NCI-H226 (cell line): ENCODE measurements around the gene SNCG.
"Not testable (repeated sequence)": the region's sequence is repeated elsewhere in the genome, so short reads cannot be mapped to it uniquely, and the experiment has no call there.

ENCODE experiments used
- DNase-seq: peaks from one replicate; pipeline ENCODE4 v3.0.0-alpha.2; 2015

The SNCG gene

DNA sequence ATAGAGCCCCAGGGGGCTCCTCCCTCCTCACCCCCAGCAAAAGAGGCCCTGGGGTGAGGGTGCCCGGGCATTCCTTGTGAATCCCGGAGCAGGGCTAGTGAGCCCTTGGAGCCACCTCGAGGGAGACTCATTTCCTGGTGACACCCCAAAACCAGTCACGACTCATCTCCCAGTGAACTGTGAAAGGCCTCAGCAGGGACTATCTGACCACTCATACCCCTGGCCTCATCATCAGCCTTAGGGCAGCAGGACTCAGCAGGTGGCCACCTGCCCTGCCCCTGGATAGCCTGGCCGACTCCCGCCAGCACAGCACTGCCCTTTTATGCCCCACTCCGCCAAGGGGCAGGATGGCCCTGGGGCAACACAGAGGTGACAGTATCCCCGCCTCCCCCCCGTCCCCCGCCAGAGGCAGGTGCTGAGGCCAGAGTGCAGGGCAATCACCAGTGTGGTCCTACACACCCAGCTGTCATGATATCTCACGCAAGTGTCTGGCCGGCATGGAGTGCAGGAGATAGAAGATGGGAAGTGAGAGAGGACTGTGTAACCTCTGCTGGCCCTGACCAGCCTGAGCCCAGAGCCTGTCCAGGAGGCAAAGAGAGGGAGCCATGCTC is 3.2 kb downstream of the SNCG start:
- DNase-seq, result peak; percentile 22

- DNase-seq, result no peak
Measured at GRCh38 chr10:86962136-86962980, 4.0 kb downstream of the SNCG start.

DNA sequence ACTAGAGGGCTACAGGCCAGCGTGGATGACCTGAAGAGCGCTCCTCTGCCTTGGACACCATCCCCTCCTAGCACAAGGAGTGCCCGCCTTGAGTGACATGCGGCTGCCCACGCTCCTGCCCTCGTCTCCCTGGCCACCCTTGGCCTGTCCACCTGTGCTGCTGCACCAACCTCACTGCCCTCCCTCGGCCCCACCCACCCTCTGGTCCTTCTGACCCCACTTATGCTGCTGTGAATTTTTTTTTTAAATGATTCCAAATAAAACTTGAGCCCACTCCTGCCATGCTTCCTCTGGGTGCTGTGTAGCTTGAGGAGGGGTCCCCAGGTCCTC is 4.5 kb downstream of the SNCG start:
- DNase-seq, result no peak

DNA sequence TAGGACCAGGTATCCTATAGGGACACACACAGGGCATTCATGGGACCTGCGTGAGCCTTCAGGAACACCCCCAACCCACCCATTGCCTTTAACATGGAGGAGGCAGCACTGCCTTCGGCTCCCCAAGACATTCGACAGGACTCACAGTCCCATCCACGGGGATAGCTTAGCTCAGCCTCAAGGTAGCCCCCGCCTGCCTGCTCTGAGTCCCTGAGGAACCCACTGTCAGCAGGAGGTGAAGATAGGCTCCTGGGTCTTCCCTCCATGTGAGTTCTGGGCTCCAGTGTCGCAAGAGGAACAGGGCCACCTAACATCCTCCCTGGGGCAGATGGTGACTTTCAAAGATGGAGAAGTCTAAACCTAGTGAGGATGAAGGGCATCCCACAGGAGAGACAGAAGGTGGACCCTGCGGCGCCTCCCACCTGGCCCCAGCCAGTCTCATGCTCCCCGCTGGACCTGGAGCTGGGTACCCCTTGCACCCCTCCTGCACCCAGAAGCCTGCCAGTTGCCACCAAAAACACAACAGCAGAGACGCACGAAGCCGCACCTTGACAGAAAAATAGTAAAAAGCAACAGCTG is 5.0 kb downstream of the SNCG start:
- no peak for DNase-seq

GRCh38 chr10:86964061-86964846 is 5.9 kb downstream of the SNCG start:
- no peak for DNase-seq

DNA sequence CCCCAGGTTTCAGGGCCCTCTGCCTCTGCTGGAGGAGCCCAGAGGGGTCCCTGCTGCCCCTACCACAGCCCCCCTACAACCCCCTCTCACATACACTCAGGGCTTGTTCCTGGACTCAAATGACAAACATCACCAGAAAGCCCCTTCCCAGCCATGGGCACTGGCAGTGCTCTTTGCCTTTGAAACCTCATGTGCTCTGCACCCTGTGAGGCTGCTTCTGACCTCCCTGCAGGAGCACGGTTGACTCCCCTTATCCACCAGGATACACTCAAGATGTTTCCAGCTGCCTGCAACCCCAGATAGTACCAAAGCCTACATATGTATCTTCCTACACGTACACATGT is 6.4 kb downstream of the SNCG start:
- DNase-seq, result no peak

GRCh38 chr10:86965986-86966654 is 7.7 kb downstream of the SNCG start:
- no peak for DNase-seq

DNA sequence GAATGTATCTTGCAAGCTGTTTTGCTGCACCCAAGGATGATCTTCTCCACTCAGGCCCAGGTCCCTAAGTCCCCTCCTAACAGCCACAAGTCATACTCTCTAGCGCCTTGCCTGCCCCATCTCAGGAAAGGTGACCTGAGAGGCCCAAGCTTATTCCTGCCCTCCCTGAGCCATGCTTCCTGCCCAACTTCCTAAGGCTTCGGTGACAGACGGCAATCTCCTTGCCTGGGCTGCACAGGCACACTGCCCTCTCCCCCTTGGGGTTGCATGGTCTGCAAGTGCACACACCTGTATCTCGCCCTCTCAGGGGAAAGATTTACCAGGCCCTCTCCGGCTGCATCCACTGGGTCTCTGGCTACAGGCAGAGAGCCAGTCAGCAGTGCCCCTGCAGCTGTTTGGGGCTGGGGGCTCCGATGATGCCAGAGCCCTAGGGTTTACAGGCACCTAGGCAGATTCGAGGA is 9.1 kb downstream of the SNCG start:
- no peak for DNase-seq

- DNase-seq, result no peak
Measured at GRCh38 chr10:86968271-86968993, 10.0 kb downstream of the SNCG start, which contains the start of gene ADIRF. Gene ADIRF (plus strand): TSS chr10:86968482. CDS start chr10:86968545, 63 bp downstream.

- no peak for DNase-seq
Measured at GRCh38 chr10:86968994-86969355, 10.6 kb downstream of the SNCG start.

- no peak for DNase-seq
Measured at GRCh38 chr10:86969421-86970041, 11.1 kb downstream of the SNCG start.

DNA sequence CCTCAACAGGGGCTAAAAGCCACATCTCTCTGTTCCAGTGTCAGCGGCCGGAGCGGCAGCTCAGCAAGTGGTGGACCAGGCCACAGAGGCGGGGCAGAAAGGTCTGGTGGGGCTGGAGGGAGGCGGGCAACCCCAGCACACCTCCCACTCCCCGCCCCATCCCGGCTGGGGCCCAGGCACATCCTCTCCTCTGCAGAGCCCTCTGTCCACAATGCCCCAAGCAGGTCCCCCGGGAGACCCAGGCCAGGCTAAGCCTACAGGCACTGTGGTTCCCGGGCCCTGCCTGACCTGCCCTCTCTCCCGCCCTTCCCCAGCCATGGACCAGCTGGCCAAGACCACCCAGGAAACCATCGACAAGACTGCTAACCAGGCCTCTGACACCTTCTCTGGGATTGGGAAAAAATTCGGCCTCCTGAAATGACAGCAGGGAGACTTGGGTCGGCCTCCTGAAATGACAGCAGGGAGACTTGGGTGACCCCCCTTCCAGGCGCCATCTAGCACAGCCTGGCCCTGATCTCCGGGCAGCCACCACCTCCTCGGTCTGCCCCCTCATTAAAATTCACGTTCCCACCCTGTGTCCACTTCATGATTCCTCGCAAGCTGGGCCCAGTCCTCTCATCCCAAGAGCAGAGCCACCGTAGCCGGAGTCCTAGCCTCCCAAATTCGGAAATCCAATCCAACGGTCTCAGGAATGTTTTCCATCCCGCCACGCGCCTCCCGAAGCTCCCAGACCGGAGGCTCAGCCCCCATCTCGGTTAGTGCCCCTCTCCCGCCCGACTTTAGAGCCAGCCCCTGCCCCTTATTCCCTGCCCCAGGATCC is 12.0 kb downstream of the SNCG start:
- no peak for DNase-seq

DNA sequence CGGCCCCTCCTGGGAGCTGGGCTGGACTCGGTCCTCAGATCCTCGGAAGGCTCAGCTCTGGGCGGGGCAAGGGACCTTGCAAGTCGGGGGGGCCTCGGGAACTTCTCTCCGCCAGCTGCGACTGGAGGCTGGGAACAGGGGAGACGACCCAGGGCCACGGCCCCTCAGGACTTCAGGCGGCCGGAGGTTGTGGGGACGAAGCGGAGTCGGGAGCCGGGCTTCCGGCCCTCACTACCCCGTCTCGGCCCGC is 12.5 kb downstream of the SNCG start:
- DNase-seq, result no peak

DNA sequence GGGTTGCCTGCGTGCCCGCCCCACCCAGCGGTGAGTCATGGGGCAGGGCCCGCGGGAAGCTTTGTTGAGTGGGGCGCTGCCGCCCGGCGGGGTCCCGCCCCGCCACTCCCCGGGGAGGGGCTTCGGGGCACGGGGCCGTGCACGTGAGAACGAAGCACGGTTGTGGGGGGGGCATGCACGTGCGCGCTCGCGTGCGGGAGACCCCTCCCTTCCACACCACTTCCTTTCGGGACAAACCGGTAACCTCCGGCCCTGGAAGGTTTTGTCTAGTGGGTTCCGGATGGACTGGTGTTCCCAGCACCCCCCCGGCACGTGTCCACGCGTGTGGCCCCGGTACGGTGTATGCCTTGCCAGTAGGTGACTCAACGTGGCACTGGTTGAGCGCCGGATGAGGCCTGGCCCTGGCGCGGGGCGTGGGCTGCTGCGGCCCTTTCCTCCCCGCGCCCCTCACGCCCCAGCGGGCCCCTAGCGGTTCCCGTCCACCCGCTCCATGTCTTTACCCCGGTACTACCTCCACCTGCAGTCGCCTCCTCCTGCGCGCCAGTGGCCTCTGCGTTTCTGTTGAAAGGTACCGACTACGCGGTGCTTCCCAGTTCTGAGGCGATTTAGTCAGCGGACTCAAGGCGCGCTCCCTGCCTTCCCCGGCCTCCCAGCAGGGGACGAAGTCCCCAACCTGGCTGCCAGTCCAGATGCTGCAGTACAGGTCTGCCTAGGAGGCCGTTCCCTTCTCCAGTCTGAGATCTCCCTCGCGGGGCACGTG is 13.0 kb downstream of the SNCG start:
- DNase-seq, result peak; percentile 88

GRCh38 chr10:86972613-86973380 is 14.4 kb downstream of the SNCG start:
- no peak for DNase-seq

DNA sequence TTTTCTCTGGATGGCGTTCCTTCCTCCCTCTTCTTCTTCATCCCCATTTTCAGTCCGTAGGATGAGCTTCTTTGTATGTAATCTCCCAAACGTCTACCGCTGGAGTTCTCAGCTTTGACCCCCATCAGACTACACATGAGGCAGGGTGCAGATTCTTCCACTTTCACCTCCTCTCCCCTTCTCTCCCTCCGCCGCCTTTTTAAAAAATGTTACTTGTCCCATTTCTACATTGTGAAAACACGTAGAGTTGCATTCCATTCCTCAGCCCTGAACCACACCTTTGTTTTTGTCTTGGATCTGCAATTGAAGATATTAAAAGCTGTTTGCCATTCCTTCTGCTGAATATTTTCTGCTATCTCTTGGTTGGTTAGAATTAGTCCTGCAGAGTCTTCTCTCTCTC is 16.1 kb downstream of the SNCG start:
- no peak for DNase-seq

DNA sequence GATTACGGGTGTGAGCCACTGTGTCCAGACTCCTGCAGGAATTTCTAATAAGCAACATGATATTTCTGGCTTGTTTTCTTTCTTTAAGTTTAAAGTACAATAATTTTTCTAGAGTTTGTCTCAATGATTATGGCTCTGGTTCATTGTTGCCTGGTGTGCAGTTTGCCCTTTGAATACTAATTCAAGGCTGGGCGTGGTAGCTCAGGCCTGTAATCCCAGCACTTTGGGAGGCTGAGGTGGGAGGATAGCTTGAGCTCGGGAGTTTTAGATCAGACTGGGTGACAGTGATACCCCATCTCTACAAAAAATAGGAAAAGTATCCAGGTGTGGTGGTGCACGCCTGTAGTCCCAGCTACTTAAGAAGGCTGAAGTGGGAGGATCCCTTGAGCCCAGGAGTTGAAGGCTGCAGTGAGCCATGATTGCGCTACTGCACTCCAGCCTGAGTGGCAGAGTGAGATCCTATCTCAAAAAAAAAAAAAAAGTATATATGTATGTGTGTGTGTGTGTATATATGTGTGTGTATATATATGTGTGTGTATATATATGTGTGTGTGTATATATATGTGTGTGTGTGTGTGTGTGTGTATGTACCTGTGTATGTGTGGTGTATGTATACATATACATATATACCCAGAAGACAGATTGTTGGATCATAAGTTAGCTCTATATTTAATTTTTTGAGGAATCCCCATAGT is 18.1 kb downstream of the SNCG start:
- DNase-seq, result no peak

DNA sequence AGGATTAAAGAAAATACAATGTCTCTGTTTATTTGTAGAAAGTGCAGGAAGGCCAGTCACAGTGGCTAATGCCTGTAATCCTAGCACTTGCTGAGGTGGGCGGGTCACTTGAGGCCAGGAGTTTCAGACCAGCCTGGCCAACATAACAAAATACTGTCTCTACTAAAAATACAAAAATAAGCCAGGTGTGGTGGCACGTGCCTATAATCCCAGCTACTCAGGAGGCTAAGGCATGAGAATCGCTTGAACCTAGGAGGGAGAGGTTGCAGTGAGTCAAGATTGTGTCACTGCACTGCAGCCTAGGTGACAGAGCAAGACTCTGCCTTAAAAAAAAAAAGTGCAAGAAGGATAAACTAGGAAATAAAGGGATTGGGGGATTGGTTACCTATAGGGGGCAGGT is 20.1 kb downstream of the SNCG start:
- DNase-seq, result not testable (repeated sequence)

- DNase-seq, result no peak
Measured at GRCh38 chr10:86979296-86979818, 21.0 kb downstream of the SNCG start.
